Measurements from ENCODE around the gene PEMT.

The PEMT gene

GRCh38 chr17:17568772-17569195 lies 22.7 kb downstream of the PEMT start:
- TF ChIP-seq CTCF (IDR thresholded peaks at IDR 0.05), result peak; percentile 89
- TF ChIP-seq ZFX (IDR thresholded peaks at IDR 0.05; ENCODE audit: borderline replicate concordance), result no peak
- no peak overlapping the region for H3K27ac ChIP-seq

DNA sequence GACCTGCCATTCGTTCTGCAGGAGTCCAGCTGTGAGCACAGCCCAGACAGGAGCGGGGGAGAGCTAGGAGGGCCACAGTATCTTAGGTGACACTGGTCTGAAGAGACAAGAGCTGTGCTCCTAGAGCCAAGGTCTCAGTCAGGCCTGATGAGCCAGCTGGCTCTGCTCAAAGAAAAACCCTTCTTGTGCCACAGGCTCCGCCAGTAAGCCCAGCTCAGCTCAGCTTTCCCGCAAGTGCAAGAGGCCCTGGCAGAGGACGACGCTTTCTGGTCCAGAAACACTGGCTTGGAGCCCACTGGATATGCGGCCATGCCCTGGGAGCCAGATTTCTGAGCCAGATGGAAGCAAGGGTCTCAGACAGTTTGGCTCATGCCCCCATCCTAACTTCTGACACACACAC lies 23.9 kb downstream of the PEMT start:
- TF ChIP-seq ZFX (IDR thresholded peaks at IDR 0.05; ENCODE audit: borderline replicate concordance) (no peak), CTCF (IDR thresholded peaks at IDR 0.05) (no peak)
- no peak overlapping the region for H3K27ac ChIP-seq

- no peak for TF ChIP-seq CTCF (IDR thresholded peaks at IDR 0.05)
- no peak for TF ChIP-seq ZFX (IDR thresholded peaks at IDR 0.05; ENCODE audit: borderline replicate concordance)
- H3K27ac ChIP-seq, result no peak overlapping the region
Observed at GRCh38 chr17:17566896-17567513, 24.5 kb downstream of the PEMT start.

DNA sequence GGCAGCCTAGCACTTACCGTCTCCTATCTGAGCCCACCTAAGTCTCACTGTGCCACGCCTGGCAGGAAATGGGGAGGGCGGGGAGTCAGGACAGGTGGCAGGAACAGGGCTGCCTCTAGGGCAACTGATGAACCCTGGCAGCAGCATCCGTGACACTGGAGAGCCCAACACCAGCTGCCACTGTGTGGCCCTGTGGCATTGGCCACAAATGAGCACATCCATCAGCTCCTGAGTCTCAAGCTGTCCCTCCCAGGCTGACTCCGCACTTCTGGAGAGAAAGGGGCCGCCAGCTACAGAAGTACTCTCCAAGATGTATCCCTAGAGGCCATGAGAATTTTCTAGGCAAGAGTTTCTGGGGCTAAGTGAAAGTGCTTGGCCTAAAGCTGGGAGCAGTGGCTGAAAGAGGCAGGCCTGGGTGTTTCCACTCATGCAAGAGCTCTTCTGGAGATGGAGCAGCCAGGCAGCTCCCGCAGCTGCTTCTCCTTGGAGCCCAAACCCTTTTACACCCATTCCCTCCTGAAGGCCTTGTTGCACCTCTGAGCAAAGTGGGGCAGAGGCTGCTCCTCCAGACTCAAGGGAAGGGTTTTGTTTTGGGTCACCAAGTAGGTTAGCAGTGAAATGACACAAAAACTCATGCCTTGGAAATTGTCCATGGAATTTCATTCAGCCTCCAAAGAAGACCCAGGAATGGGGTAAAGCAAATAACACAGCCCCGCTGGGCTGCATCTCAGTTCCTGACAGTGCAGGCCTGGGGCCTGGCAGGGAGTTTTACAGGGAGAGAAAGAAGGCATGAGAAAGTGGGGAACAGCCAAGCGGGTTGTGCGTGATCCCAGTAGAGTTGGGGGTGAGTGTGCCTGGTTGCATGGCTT lies 25.8 kb downstream of the PEMT start:
- H3K27ac ChIP-seq, result no peak overlapping the region
- no peak for TF ChIP-seq ZFX (IDR thresholded peaks at IDR 0.05; ENCODE audit: borderline replicate concordance)
- no peak for TF ChIP-seq CTCF (IDR thresholded peaks at IDR 0.05)

DNA sequence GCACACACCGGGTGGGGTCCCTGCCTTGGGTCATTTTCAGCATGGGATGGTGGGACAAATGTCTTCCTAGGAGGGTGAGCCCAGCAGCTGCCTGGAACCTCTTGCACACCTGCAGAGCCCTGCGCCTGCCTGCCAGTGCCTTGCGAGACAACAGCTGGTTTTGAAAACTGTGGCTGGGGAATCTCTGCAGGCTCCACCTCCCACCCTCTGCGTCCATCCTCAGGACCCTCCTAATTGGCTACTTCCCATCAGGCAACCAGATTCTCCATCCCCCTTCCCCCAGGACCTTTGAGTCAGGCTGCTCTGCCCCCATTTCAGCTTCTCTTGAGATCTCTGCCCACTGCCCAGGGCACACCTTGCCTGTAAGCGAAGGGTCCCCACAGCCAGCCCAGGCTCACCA lies 26.6 kb downstream of the PEMT start:
- TF ChIP-seq ZFX (IDR thresholded peaks at IDR 0.05; ENCODE audit: borderline replicate concordance), result no peak
- TF ChIP-seq CTCF (IDR thresholded peaks at IDR 0.05), result no peak
- no peak overlapping the region for H3K27ac ChIP-seq

- TF ChIP-seq CTCF (IDR thresholded peaks at IDR 0.05), result no peak
- no peak for TF ChIP-seq ZFX (IDR thresholded peaks at IDR 0.05; ENCODE audit: borderline replicate concordance)
- no peak overlapping the region for H3K27ac ChIP-seq
Observed at GRCh38 chr17:17564323-17564722, 27.2 kb downstream of the PEMT start.

GRCh38 chr17:17563530-17563929 lies 28.0 kb downstream of the PEMT start:
- no peak overlapping the region for H3K27ac ChIP-seq
- TF ChIP-seq CTCF (IDR thresholded peaks at IDR 0.05) (no peak), ZFX (IDR thresholded peaks at IDR 0.05; ENCODE audit: borderline replicate concordance) (no peak)
